HG02642 (cell line): Measurements from ENCODE around the gene DAP.

Experiments
- ATAC-seq: cut with Tn5 transposase; IDR thresholded peaks from one replicate; pipeline ENCODE4 v1.9.1; 2021; ENCODE audit warnings: mild to moderate bottlenecking; ENCODE audit not compliant: unreplicated experiment, poor library complexity

Gene DAP

DNA sequence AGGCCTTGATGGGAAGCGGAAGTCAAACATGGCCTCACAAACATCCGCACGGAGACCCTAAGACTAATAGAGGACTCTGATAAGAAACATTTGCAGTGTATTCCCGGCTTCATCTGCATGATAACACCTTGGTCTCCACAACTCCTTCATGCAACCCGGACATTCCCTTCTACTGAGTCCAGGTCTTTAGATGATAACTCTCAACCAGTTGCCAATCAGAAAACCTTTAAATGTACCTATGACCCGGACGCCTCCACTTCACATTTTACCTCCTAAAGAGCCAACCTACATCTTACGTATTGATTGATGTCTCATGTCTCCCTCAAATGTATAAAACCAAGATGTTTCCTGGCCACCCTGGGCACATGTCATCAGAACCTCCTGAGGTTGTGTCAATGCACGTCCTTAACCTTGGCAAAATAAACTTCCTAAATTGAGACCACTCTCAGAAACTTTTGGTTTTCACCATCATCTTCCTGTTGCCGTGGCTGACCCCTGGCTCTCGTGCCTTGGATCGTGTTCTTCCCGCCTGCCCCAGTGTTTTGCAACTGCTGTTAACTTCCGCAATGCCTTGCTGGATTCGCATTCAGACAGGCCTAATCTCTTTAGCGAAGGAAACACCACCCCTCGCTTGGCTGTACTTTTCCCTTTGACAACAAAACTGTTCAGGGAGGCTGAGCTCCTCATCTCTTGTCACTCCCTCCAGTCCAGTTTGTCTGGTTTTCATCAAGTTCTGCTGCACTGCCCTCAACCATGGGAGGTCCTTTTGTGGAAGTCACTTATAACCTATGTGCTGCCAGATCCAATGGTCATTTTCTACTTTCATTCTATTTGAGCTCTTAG, 1.1 kb upstream of the DAP start:
- ATAC-seq: no peak

DNA sequence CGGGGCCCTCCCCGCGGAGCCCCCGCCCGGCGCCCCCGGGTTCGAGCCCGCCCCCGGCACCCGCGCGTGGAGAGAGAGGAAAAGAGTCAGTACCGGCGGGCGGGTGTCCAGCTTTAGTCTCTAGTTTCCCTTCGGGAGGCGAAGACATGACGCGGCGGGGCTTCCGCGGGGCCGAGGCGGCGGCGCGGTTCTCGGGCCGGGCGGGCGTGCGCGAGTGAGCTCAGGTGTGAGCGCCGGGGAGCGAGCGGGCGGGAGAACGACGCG, 181 bp downstream of the DAP start:
- ATAC-seq: no peak

DNA sequence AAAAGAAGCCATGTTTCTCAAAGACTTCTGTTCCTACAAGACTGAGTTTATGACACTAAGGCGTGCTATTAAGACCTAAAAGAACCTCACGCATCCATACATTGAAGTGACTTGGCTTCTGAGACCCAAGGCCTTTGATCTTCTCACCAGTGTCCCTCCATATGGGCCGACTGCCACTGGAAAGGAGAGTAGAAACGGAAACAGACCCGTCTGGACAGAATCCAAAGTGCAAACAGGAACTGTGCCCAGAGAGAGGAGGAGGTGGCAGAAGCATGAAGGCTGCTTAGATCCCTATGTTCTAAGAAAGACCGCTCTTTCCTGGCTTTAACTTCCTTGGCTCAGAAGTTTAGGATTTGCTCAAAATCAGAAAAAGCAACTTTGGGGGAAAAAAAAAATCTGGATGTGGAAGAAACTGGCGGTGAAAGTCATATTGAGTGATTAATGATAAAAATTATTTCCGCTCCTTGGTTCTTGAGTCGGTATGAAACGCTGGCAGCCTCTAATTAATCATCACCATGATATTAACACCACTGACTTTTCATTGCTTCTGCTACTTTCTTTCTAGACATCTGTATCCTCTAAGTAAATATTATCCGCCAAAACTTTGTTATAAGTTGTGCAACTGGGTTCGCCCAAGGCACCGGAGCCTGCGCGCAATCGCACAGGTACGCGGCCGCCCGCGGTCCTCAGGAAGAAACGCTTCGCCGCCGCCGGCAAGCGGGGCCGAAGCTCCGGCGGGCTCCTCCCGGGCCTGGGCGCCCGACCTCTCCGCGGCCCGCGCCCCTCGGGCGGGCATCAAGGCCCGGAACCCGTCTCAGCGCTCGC, 726 bp downstream of the DAP start:
- peak; percentile 31 for ATAC-seq

DNA sequence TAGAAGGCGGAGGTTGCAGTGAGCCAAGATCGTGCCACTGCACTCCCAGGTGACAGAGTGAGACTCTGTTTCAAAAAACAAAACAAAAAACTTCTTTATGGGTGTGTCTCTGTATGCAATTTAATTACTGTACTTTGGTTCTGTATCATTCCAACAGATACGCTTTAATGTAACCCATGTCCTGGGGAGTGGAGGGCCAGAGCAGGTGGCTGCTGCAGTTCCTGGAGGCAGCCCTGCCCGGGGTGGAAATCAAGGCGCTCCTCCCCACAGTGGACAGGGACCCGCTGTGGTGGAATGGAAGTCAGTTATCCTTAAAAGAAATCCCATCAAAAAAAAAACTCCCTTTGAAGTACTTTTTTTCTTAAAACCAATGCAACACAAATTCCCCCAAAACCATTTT, 1.9 kb downstream of the DAP start:
- no peak for ATAC-seq

DNA sequence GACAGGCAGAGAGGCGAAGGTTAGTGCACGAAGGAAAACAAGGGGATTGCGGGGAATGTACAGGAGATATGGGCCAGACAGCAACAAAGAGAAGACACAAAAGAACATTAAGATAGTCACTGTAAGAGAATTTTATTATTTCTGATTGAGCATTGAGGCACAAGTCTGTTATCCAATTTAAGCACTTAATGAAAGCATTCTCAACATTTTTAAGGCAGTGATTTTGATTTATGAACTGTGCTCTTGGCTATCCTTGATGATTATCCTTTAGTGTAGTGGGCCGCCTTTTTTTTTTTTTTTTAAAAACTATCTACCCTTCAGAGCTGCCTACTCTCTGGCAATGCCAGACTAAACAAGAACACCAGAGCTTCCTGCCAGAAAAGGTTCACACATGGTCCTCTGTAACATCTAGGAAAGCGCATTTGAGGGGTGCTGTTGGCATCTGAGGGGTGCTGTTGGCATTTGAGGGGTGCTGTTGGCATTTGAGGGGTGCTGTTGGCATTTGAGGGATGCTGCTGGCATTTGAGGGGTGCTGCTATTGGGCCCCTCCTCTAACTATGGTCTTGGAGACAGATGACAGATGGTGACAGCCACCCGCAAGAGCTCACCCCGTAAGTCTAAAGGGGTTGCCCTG, 3.0 kb downstream of the DAP start:
- no peak for ATAC-seq

DNA sequence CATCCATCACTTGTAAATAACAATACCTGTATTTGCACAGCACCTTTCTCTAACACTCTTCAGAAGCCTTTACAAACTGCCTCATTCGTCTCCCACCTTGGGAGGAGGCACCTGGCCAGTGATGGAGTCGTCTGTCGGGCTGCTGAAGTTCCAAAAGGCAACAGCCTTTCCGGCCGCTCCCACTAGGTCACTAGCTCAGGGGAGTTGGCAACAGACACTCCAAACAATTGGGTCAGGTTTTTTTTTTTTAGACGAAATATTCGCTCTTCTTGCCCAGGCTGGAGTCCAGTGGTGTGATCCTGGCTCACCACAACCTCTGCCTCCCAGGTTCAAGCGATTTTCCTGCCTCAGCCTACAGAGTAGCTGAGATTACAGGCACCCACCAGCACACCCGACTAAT, 4.0 kb downstream of the DAP start:
- no peak for ATAC-seq

DNA sequence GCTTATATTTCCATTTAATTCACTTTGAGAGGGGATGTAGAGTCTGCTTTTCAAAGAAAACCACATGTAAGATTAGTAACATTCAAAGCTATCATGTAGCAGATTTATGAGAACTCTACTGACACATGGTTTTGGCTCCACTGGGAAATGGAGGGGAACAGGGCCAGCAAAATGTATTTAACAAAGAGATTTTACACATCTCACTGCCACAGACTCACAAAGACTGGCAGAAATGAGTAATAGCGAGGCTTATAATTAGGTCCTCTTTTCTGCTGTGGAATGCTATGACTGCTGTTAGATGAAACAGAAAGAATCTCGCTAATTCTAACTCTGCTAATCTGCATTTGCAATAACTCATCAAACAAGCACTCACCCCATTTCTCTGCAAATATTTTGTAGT, 4.5 kb downstream of the DAP start:
- peak; percentile 25 for ATAC-seq

DNA sequence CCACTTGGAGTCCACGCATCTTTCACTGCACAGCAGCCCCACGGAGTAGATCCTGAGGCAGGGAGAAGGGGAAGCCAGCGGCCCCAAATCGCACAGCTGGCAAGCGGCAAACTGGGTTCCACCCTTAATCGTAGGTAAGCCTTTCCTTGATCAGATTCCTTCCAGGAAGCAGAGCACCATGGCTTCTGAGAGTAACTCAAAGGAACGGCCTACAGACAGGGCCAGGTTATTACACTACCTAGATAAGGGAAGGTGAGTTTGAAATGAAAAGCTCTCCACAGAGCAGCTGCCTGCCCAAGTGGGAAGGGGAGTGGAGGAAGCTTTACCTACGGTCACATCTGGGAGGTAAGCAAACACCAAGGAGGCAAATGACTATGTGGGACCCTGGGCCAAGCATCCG, 7.9 kb downstream of the DAP start:
- no peak for ATAC-seq

DNA sequence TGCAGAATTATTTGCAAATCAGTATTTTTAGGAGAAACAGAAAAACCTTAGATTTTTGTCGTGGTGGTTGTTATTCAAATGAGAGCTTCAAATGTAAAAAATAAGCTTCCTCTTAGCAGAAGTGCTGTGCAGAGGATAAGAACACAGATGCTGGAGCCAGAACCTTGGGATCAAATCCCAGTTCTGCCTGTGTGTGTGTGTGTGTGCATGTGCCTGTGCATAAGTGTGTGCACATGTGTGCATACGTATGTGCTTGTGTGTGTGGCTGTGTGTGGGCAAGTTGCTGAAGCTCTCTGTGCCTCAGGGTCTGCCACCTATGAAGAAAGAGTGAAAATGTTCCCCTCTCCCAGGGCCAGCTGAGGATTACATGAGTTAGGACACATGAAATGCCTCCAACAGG, 8.6 kb downstream of the DAP start:
- no peak for ATAC-seq

DNA sequence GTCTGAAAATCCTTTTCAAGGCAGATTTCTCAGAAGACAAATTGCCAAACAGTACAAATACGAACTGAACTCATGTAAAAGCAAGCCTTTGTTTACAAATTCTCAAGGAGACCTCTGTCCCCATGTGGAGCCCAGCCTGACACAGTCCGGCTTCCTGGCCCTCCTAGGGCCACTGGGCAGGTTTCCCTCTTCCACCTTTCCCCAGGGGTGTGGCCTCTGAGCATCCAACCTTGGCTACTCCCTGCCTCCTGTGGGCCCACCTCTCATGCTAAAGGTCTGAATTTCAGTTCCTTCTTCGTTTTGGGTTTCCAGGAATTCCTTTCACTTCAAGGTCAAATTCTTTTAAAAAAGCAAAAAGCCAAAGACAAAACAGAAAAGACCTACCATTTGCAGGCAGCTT, 10.1 kb downstream of the DAP start:
- no peak for ATAC-seq

DNA sequence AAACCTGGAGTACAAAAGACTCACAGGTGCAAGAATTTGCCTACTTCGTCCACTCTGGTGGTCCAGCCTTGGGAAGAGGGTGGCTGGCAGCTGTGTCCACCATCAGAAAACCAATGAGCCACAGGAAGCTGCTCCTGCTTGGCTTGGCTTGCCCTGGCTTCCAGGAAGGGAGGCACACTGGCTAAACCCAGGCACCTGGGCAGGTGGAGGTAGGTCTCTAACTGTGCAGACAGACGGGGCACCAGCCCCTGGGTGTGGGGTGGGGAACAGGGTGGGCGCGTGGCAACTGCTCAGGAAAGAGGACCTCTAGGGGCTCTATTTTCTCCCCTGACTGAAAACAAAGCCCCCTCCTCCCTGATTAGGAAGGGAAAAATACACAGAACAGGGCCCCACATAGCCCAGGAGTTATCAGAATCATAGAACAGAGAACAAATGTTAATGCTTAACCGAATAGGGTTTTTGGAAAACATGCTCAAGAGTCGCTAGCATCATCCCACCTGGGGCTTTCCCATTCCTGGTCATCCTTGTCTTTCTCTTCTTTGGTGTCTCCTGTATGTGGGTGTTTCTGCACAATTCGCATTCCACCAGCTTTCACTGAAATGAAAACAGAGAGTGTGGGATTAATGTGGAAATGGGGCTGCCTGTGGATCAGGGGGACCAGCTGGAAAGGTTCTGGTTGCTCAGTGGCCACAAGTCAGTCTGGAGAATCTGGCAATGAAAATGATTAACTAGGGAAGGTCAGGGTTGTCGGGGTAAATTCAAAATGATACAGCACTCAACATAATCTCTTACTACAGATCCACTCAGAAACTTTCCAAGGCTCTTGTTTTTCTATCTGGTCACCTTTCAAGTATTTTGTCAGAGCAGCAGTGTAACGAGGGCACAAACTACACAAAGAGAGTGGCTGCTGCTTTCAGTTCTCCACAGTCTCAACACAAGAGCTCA, 13.1 kb downstream of the DAP start:
- ATAC-seq: peak; percentile 70

DNA sequence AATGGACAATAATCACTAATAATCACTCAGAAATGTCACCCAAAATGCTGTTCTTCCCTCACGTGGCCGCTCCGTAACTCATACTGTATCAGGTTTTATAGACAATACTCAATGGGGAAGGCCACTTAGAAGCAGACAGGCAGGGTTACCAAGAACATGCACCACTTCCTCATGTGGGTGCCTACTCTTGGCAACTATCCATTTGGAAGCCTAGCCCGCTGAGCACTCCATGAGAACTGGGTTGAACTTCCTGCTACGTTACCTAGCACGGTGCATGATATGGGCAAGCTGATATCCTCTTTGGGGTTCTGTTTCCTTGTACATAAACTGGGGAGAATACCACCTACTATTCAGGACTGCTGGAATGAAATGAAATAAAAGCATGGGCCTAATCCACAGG, 14.3 kb downstream of the DAP start:
- ATAC-seq: no peak

DNA sequence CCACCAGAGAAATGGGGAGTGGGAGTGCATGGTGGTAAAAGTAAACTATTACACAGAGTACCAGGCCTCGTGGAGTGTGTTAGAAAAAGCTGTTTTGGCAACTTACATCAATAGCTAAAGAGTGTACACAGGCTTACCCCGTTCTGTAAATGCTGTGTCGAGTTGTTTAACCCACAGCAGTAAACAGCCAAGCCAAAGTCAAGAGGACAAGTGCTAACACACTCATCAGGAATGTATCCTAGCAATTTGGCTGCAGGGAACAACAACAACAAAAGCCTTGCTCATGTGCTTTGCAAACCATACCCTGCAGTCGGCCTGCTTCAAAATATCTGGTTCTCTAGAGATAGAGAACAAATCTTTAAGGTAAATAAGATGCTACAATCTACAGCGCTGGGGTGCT, 15.9 kb downstream of the DAP start:
- no peak for ATAC-seq

DNA sequence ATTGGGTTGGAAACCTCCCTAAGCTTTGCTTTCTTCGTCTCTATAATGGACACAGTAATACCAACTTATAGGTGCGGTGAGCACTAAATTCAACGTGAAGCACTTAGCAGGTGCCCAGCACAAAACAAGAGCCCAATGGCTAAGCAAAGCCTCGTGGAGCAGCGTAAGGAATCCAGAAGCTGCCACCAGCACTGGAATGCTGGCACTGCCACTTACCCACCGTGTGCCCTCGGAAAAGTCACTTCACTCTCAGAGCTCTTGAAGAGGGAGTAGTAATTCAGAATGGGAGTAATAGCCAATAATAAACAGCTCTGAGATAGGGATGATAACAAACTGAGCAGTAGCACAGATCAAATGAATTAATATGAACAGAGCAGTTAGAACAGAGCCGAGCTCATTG, 16.4 kb downstream of the DAP start:
- ATAC-seq: no peak

DNA sequence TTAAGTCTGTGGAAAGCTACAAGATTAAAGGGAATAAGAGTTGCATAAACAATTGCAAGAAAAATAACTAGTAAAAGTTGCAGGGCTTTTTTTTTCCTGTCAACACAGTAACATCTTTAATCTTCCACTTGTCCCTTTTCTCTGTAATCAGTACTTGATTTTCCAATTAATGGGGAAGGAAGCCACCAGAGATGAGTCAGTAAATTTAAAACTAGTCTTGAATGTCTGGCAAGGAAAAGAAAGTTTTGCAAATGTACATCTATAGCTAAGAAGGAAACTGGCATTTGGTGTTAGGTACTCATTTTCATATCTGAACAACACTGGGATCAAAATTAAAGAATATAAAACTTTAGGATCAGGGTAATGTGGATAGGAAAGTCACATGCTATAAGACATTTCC, 17.1 kb downstream of the DAP start:
- no peak for ATAC-seq

DNA sequence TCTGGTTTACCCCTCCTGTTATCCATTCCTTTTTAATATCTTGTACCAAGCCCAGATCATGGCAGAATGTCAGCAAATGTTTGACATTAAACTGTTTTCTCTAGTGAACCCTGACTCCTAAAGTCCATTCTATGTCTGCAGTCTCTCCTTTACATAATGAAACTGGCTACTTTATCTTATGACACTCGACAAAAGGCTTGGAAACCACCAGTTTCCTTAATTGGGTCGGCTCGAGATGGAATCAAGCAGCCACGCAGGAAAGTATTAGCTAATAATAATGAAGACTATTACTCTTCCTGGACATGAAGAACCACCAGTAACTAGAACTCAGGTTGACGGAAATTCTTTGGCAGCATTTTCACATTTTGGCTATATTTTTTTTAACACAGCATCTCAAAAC, 17.5 kb downstream of the DAP start:
- ATAC-seq: no peak

DNA sequence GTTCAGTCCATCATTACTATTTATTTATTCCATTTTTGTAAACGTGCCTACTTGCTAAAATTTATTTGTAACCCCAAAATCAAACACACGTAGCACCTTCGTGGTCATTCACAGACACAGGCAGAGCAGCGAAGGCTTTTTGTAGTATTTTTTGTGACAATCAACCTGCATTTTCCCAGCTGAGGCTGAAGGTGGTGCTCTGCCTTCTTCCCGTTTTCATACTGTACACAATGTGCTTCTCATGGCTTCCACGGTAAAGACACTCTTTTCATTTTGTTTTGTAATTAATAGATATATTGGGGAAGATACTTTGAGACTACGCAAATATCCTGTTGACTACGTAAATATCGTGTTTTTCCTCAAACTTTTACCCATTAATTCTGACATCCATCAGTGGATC, 19.4 kb downstream of the DAP start:
- no peak for ATAC-seq

DNA sequence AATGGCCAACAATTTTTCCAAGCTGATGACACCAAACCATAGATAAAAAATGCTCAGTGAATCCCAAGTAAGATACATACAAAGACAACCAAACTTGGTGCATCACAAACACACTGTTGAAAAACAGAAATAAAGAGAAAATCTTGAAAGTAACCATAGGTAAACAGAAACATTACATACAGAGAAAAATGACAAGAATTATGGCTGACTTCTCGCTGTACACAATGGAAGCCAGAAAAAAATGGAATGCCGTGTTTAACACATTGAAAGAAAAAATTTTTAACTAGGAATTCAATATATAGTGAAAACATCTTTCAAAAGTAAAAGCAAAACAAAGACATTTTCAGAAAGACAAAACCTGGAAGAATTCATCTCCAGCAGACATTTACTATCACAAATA, 20.6 kb downstream of the DAP start:
- ATAC-seq: no peak

DNA sequence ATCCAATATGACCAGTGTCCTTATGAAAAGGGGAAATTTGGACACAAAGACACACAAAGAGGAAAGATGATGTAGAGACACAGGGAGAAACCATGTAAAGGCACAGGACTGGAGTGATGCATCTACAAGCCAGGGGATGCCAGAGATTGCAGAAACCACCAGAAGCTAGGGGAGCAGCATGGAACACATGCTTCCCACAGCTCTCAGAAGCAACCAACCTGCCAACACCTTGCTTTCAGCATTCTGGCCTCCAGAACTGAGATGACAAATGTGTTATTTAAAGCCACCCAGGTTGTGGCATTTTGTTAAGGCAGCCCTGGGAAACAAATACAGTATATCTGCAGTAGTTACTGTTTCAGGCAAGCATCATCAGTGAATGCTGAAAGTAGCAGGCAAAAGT, 23.2 kb downstream of the DAP start:
- ATAC-seq: no peak

DNA sequence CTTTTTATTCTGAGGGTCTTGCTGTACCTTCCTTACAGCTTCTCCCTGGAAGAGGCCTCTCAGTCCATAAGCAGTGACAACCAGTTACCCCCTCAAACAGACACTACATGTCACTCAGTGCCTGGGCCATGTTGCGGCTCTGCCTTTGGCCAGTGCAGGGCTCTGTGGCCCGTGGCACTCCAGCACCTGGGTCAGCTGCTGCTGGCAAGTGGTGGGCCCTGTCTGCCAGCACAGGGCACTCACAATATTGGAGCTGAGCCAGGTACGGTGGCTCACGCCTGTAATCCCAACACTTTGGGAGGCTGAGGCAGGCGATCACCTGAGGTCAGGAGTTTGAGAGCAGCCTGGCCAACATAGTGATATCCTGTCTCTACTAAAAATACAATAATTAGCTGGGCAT, 24.2 kb downstream of the DAP start:
- no peak for ATAC-seq

DNA sequence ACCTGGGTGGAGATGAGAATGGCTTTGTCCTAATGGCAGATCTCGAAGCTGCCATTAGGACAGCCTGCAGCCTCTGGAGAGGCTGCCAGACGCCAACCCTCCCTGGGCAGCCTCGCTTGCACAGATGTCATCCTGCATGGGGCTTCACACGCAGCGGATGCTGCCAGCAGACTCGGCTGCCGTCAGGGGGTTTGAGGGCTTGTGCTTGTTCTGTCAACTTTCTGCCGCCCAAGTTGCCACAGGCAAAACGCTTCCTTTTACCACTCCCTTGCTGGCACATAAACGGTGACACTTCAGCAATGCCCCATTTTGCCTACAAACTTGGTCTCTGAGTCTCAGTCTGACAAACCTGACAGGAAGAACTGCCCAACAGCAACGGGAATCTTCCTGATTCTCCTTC, 24.7 kb downstream of the DAP start:
- ATAC-seq: no peak
